SK-N-SH treated with all-trans-retinoic acid at 6 μM for 48 hours (cell line): Measurements from ENCODE around the gene CHD1.

ENCODE experiments used
- CREB5 ChIP-seq: fragments of 250-450 bp; sonication (Bioruptor Pico); IDR thresholded peaks from 2 replicates; pipeline ENCODE4 v1.5.1; 2020; ENCODE audit warnings: low read depth, mild to moderate bottlenecking, moderate library complexity
- CSRNP3 ChIP-seq: fragments of 250-450 bp; sonication (Bioruptor Pico); IDR thresholded peaks from 2 replicates; pipeline ENCODE4 v1.5.1; 2021; ENCODE audit warnings: mild to moderate bottlenecking, moderate library complexity

- TF ChIP-seq CREB5 (CRISPR knock-in tag) (no peak), CSRNP3 (CRISPR knock-in tag) (no peak)
These were observed 24.0 kb downstream of the CHD1 start for GRCh38 chr5:98904780-98905179.
